ENCODE data around the gene LRMDA.

GRCh38 chr10:76184647-76185046 is 753.2 kb downstream of the LRMDA start:
- TF ChIP-seq CTCF (IDR thresholded peaks at IDR 0.05) (no peak), POLR2A (IDR thresholded peaks at IDR 0.05) (no peak)
